ENCODE measurements around the gene FAAP20. TPM values are rescaled to one million over a fixed set of nuclear protein-coding genes. Genes with fewer than 3 reads are reported as not detected.

The FAAP20 gene
- total RNA-seq, 1 experiment from 2014 or later = 119 TPM

DNA sequence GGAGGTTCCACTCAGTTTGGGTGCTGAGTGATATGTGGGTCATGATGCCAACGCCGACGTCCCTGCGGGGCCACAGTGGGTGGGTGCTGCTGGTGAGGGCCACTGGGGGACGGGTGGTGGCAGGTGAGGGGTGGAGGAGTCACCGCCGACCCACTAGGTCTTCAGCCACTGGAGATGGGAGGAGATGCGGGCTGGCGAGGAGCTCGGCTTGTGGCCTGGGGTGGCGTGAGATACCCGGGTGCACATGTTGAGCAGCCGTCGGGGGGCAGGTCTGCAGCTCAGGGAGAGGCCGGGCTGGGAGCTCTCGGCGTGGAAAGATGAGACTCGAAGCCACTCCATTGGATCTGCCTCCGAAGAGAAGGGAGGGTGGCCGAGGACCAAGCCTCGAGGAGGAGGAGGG is 40.5 kb downstream of the FAAP20 start:
- Histone ChIP-seq H3K4ac (ENCODE audit: low read depth, low read length) (no peak overlapping the region), H3K27ac (ENCODE audit: insufficient read length, low read depth, low read length) (no peak overlapping the region), H2BK20ac (ENCODE audit: low read depth, low read length, poor library complexity, severe bottlenecking) (no peak overlapping the region), H4K5ac (ENCODE audit: insufficient read length, low read depth, low read length) (no peak overlapping the region), H3K14ac (ENCODE audit: insufficient read depth, low read length) (no peak overlapping the region; the same call in 1 of the 2 replicates), H3K79me2 (ENCODE audit: insufficient read depth, low read length) (no peaks in the 10 kb centered on the region; the same call in 1 of the 2 replicates), H2BK15ac (ENCODE audit: low read depth, low read length) (no peak overlapping the region), H3K27me3 (ENCODE audit: insufficient read depth, low read length) (no peaks in the 10 kb centered on the region), H4K91ac (ENCODE audit: insufficient read length, low read depth, low read length) (no peak overlapping the region), H3T11ph (ENCODE audit: low read length) (no peak overlapping the region), H2BK5ac (ENCODE audit: insufficient read length, low read length) (no peak overlapping the region), H3K4me2 (ENCODE audit: insufficient read depth, insufficient read length, low read length) (no peak overlapping the region), H2AK5ac (ENCODE audit: insufficient read length, low read length) (no peak overlapping the region), H2BK120ac (ENCODE audit: low read depth, low read length, poor library complexity, severe bottlenecking) (no peak overlapping the region), H4K20me1 (ENCODE audit: control insufficient read depth, insufficient read depth, insufficient read length) (peaks cover 3% of the 10 kb centered on the region), H2BK12ac (ENCODE audit: insufficient read length, low read depth, low read length) (no peak overlapping the region), H2AFZ (ENCODE audit: low read length) (no peak overlapping the region), H3K79me1 (ENCODE audit: insufficient read depth, low read depth, low read length, poor library complexity, severe bottlenecking) (no peaks in the 10 kb centered on the region), H3K9me3 (ENCODE audit: control insufficient read depth, low read depth, low read length) (no peaks in the 10 kb centered on the region), H4K8ac (replicated peaks; ENCODE audit: insufficient read length, low read depth, low read length) (no peak overlapping the region), H3K18ac (ENCODE audit: insufficient read length, low read depth, low read length) (no peak overlapping the region), H3K23me2 (ENCODE audit: insufficient read length, low read depth, low read length, poor library complexity, severe bottlenecking) (no peaks in the 10 kb centered on the region), H3K56ac (ENCODE audit: insufficient read length, low read depth, low read length) (no peak overlapping the region), H3K4me1 (ENCODE audit: insufficient read depth, low read length) (no peaks in the 10 kb centered on the region), H3K23ac (ENCODE audit: insufficient read length, low read depth, low read length) (no peak overlapping the region), H3K9ac (ENCODE audit: extremely low read depth, insufficient read length, low read length) (no peak overlapping the region)
- no peak for TF ChIP-seq CTCF (conservative IDR thresholded peaks at IDR 0.05)
- Mint-ChIP-seq H3K4me3 (no peak overlapping the region), H3K4me1 (no peaks in the 10 kb centered on the region; a peak in 1 of 4 replicates), H3K27ac (no peak overlapping the region), H3K27me3 (ENCODE audit: low read depth) (no peaks in the 10 kb centered on the region; the same call in 1 of the 2 replicates), H3K36me3 (ENCODE audit: insufficient read depth in 1 of 3, low read depth in 3 of 3) (peaks cover 14 to 65% (median 21%) of the 10 kb centered on the region in 3 experiments), H3K9me3 (no peaks in the 10 kb centered on the region)
- WGBS (ENCODE audit: extremely low coverage, insufficient read length, low lambda C conversion rate) = no CpG with 5 or more reads among the region's 21 CpGs
- DNase-seq = no peak

Data from H9 (cell line).